ENCODE measurements around the gene C16orf74.

C16orf74 gene

DNA sequence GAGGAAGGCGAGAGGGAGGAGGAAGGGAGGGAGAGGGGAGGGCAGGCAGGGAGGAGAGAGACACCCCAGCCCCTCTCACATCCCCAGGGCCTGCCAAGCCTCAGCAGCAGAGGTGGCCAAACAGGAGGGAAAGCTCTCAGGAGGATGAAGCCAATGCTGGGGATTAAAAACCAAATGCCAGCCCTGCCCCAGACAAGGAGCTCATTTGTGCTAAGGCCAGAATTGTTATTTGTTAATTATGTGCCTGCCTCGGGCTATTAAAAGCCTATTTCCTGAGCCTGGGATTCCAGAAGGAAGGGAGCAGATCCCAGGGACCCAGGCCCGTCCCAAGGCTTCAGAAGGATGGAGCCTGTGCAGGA, 34.2 kb downstream of the C16orf74 start:
- DNase-seq = no peak

DNA sequence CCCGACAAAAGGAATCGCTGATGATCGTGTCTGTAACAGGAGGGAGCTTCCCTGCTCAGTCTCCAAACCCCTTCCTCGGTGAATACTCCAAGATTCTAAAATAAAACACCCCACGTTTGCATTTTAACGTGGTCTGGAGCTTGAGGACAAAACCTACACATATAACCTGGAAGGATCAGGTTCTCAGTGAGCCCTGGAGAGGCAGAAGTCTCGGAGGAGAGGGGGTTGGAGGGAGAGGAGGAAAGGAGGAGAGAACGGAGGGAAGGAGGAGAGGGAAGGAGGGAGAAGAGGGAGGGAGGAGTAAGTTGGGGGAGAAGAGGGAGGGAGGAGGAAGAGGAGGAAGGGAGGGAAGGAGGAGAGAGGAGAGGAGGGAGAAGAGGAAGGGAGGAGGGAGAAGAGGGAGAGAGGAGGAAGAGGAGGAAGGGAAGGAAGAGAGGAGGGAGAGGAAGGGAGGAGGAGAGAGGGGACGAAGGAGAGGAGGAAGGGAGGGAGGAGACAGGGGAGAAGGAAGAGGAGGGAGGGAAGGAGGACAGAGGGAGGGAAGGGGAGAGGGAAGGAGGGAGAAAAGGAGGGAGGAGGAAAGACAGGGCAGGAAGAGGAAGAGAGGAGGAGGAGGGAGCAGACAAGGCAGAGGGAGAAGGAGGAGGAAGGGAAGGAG, 34.7 kb downstream of the C16orf74 start:
- DNase-seq = no peak

DNA sequence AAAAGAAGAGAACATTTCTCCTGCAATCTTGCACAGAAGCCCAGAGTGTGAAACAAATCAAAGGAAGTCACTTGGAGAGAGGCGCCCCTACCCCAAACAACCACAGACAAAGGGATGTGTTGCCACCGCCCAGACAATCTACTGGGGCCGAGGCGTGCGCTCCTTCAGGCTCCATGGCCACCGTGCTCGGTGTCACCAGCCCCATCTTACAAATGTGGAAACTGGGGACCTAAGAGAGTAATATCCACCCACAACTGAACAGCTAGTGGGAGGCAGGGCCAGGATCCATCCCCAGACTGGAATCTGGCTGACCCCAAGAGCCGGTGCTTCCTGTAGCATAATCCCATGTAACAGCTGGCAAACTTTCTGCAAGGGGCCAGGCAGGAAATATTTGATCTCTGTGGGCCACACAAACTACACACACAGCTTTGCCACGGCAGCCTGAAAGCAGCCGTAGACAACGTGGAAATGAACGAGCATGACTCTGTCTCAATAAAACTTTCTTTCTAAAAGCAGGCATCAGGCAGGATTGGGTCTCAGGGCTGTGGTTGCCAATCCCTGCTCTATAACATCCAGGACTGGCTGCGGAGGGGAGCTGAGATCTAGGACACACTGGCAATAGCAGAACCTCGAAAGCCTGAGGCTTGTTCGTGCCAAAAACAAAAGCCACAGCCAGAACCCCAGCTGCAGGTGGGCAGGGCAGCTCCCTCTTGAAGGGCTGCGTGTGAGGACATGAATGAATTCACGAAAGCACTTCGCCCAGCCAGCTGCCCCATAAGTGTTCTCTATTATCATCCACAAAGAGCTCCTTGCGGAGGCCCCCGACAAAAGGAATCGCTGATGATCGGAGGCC, 35.5 kb downstream of the C16orf74 start:
- no peak for DNase-seq

DNA sequence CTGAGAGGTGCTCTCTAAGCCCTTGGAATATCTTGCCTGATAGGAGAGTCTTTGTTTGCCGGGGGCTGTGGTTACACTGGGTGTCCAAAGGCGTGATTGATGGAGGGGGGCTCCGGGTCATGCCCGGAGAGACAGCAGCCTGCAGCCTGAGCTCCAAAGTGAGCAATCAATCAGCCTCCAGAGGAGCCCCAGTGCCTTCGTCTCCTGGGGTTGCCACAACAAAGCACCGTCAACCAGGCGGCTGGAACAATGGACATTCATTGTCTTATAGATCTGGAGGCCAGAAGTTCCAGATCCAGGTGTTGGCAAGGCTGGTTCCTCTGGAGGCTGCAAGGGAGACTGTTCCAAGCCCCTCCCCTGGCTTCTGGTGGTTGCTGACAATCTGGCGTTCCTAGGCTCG, 38.1 kb downstream of the C16orf74 start:
- DNase-seq = no peak

DNA sequence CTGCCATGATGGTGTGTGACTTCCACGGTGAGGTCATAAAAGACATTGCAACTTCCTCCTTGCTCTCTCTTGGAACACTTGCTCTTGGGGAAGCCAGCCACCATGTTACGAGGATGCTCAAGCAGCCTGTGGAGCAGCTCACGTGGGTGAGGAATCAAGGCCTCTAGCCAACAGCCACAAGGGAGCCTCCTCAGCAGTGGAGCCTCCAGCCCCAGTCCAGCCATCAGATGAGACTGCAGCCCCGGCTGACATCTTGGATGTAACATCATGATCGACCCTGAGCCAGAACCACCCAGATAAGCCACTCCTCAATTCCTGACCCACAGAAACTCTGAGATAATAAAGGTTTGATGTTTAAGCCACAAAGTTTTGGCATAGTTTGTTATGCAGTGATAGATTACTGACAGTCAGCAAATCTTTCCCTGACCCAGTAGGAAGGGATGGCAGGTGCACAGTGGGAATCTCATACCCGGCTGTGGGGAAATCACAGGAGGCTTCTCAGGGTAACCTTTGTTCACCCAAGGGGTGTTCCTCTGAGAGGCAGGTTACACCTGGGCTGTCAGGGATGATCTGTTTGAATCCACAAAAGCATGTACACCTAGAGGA, 38.8 kb downstream of the C16orf74 start:
- no peak for DNase-seq

DNA sequence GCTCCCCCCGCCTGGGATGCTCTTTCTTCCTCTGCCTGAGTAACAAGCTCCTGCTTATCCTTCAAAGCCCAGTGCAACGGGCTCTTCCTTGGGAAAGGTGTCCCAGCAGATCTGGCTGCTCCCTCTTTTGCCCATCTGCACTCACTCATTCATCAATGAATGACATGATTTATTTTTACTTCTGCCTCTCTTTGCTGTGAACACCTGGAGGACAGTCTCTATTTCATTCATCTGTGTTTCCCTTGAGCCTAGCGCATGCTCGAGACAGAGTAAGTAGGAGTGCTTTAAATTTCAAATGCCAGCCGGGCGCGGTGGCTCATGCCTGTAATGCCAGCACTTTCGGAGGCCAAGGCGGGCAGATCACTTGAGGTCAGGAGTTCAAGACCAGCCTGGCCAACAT, 40.2 kb downstream of the C16orf74 start:
- DNase-seq = no peak

GRCh38 chr16:85709766-85710585, 40.9 kb downstream of the C16orf74 start:
- DNase-seq = no peak

GRCh38 chr16:85708338-85708737, 42.6 kb downstream of the C16orf74 start:
- no peak for DNase-seq

- DNase-seq = no peak
Observed at GRCh38 chr16:85707528-85708095, 43.3 kb downstream of the C16orf74 start.

- no peak for DNase-seq
Observed at GRCh38 chr16:85706449-85707034, 44.4 kb downstream of the C16orf74 start.

DNA sequence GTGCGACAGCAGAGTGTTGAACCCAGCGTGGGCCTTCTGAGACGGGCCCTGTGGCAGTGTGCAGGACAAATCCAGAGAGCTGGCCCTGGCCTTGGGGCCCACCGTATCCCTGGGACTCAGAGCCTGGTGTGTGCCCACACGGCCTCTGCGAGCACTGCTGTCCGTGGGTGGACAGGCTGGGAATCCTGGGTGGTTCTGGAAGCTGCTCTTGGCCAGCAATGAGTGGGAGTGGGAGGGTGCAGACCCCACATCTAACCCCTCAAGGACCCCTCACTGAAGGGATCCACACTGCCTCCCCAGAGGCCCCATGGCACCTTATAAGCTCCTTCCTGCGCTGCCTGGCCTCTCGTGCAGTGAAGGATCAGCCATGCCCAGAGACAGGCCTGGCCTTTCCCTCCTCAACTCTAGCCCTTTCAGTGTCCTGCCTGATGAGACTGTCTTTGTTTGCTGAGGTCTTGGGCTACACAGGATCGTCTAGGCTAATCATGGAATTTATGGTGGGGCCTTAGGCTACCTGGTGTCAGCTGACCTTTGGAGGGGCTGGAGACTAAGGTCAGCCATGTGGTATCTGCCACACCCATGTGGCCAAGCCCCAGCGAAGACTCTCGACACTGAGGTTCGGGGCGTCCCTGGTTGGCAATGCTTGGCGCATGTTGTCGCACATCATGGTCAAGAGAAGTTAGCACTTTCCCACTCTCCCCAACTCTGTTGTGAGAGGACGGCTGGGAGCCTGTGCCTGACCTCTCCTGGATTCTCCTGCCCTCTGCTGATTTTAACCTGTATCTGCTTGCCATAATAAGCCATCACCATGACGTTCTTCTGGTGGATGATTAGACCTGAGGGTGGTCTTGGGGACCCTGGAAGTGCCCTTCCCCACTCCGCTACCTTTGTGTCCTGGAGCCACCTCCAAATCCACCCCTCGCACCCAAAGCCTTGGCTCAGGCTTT, 45.7 kb downstream of the C16orf74 start:
- no peak for DNase-seq

DNA sequence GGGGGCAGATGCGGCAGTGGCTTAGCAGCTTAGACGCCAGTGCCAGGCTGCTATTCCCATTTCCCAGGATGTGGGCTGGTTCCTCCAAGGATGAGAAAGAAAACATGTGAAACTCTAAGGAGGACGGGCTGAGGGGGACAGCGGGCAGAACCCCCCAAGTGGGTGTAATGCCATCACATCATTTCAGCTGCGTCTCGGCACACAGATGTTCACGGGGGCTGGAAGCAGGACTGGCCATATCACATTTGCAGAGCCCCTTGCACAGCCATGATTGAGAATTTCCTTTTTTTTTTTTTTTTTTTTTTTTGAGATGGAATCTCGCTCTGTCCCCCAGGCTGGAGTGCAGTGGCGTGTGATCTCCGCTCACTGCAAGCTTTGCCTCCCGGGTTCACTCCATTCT, 46.9 kb downstream of the C16orf74 start:
- no peak for DNase-seq

DNA sequence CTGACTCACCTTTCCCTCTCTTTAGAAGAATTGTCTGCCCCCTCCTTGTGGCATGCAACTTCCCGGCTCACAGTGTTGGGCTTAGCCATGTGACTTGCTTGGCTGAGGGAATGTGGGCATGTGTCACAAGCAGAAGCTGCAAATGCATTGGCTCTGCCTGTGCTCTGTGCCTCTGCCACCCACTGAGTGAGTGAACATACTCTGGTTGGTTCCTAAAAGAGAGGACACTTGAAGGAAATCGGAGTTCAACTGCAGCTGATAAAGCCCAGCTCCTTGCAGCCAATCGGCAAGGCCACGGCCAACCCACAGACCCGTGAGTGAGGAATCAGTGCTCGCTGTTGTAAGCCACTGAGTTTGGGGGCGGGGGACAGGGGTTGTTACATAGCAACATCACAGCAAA, 51.3 kb downstream of the C16orf74 start:
- no peak for DNase-seq

DNA sequence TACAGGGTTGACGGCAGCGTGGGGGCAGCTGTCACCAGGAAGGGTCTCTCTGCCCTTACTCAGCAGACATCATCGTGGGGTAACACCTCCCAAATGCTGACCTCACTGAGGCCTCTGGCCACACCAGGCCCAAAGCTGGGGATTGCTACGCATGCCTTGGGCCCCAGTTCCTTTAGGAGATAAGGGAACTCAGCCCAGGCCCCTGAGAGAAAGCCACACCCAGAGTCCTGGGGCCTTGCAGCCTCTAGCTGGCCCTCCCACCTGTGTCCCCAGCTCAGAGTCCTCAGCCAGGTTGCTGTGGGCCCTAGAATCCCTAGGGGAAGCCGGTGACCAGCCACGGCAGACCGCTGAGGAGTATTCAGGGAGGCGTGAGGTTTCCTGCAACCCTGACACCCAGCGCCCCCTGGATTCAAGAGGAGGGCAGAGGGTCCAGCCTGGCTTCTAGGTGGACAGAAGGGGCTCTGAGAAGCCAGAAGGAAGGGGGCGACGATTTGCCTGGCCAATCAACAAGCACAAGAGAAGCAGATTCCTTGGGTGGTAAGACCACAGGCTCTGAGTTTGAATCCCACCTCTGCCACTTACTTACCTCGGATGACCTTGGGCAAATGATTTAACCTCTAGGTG, 51.8 kb downstream of the C16orf74 start:
- no peak for DNase-seq

DNA sequence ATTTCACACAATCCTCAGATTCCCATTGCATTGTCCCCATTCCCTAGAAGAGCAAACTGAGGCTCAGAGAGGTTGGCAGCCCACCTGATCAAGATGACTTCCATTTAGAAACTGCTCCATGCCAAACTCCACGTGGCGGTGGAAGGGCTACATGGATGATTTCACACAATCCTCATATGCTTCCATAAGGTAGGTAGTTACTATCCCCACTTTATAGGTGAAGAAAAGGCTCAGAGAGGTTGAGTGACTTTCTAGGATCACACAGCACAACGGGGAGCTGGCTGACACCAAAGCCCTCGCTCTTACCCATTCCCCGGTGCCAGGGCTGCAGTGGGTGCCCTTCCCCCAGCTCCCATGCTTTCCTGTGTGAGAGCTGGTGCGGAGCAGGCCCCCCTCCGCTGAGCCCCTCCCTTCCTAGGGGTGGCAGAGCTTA, 52.4 kb downstream of the C16orf74 start:
- no peak for DNase-seq

- no peak for DNase-seq
Observed at GRCh38 chr16:85697431-85697830, 53.5 kb downstream of the C16orf74 start.

GRCh38 chr16:85696781-85697180, 54.1 kb downstream of the C16orf74 start:
- DNase-seq = no peak

DNA sequence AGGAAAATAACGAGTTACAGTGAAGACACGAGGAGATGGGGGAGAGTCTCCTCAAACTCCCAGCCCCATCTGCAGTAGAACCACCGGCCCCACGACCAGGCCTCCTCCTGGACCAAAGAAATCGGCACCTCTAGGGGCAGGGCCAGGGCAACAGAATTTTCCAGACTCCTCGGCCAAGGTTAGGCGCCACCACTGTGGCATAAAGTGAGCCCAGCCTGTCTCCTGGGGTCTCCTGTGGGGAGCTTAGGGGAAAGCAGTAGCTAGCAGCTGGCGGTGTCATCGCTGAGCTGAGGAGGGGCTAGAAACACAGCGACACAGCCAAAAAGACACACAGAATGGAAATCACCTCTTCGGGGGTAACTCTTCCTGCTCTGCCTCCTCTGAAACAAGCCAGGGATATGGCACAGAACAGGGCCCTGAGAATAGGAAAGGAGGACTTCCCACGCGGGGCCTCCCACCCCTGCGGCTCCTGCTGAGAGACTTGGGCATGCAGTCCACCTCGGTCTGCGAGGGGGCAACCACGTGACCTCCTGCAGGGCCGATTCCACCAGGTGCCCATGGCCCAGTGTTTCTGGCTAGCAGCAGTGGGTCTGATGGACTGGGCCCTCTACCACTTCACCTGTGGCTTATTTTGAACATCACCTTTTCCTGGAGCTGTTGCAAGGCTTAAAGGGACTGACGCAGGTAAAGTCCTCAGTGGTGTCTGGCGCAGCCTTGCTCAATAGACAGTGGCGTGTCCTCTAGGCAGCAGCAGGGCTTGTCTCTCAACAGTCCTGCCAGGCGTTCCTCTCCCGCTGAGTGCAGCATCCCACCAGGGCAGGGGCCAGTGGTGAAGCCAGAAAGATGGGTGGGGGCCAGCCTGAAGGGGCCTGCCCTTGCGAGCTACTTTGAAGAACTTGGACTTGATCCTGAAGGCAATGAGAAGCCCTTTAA, 55.4 kb downstream of the C16orf74 start:
- no peak for DNase-seq

GRCh38 chr16:85690469-85691064, 60.3 kb downstream of the C16orf74 start:
- no peak for DNase-seq
